Measurements from ENCODE around the gene MAGI2. TPM values are rescaled to one million over a fixed set of nuclear protein-coding genes. Genes with fewer than 3 reads are reported as not detected.

Gene MAGI2
- polyA plus RNA-seq, 1 experiment = 0.81 TPM

GRCh38 chr7:79141252-79141651, 312.2 kb downstream of the MAGI2 start:
- no peak for TF ChIP-seq CTCF (IDR thresholded peaks at IDR 0.05; ENCODE audit: insufficient read depth, low read depth, low read length)
- ChIA-PET CTCF (no interaction called here), POLR2A (no interaction called here)
- Histone ChIP-seq H3K36me3 (ENCODE audit: control insufficient read depth, insufficient read depth, low read length) (no peaks in the 10 kb centered on the region), H3K27me3 (ENCODE audit: control insufficient read depth, insufficient read depth, low read length) (no peaks in the 10 kb centered on the region), H3K4me3 (ENCODE audit: low read depth, low read length) (no peak overlapping the region)
- DNase-seq (ENCODE audit: low read depth) = no peak

- peak; percentile 53 for DNase-seq (ENCODE audit: low read depth)
- CTCF ChIA-PET = interaction anchor here (0.5 kb wide), 1 partner anchor 1091 kb away, joined by 3 read pairs; no protein-coding TSS in a partner anchor
These were observed 315.5 kb downstream of the MAGI2 start for GRCh38 chr7:79137942-79138341.

GRCh38 chr7:79132844-79133451, 320.5 kb downstream of the MAGI2 start:
- ChIA-PET POLR2A (no interaction called here), CTCF (no interaction called here)
- no peak for TF ChIP-seq CTCF (IDR thresholded peaks at IDR 0.05; ENCODE audit: insufficient read depth, low read depth, low read length)
- no peak overlapping the region for H3K4me3 ChIP-seq (ENCODE audit: low read depth, low read length)
- DNase-seq (ENCODE audit: low read depth) = no peak
- H3K27me3 ChIP-seq (ENCODE audit: control insufficient read depth, insufficient read depth, low read length) = no peaks in the 10 kb centered on the region
- no peaks in the 10 kb centered on the region for H3K36me3 ChIP-seq (ENCODE audit: control insufficient read depth, insufficient read depth, low read length)

More at GRCh38 chr7:79137942-79138341, 315.5 kb downstream of the MAGI2 start:
- no peaks in the 10 kb centered on the region for H3K36me3 ChIP-seq (ENCODE audit: control insufficient read depth, insufficient read depth, low read length)
- H3K27me3 ChIP-seq (ENCODE audit: control insufficient read depth, insufficient read depth, low read length) = no peaks in the 10 kb centered on the region
- POLR2A ChIA-PET = no interaction called here
- no peak for TF ChIP-seq CTCF (IDR thresholded peaks at IDR 0.05; ENCODE audit: insufficient read depth, low read depth, low read length)
- H3K4me3 ChIP-seq (ENCODE audit: low read depth, low read length) = no peak overlapping the region

- Histone ChIP-seq H3K4me3 (ENCODE audit: low read depth, low read length) (no peak overlapping the region), H3K27me3 (ENCODE audit: control insufficient read depth, insufficient read depth, low read length) (no peaks in the 10 kb centered on the region), H3K36me3 (ENCODE audit: control insufficient read depth, insufficient read depth, low read length) (no peaks in the 10 kb centered on the region)
- POLR2A ChIA-PET = no interaction called here
- no peak for TF ChIP-seq CTCF (IDR thresholded peaks at IDR 0.05; ENCODE audit: insufficient read depth, low read depth, low read length)
- CTCF ChIA-PET = no interaction called here
- no peak for DNase-seq (ENCODE audit: low read depth)
These were observed 322.8 kb downstream of the MAGI2 start for GRCh38 chr7:79130715-79131114.

- ChIA-PET POLR2A (no interaction called here), CTCF (no interaction called here)
- Histone ChIP-seq H3K36me3 (ENCODE audit: control insufficient read depth, insufficient read depth, low read length) (no peaks in the 10 kb centered on the region), H3K27me3 (ENCODE audit: control insufficient read depth, insufficient read depth, low read length) (no peaks in the 10 kb centered on the region), H3K4me3 (ENCODE audit: low read depth, low read length) (no peak overlapping the region)
- DNase-seq (ENCODE audit: low read depth) = no peak
- no peak for TF ChIP-seq CTCF (IDR thresholded peaks at IDR 0.05; ENCODE audit: insufficient read depth, low read depth, low read length)
These were observed 329.1 kb downstream of the MAGI2 start for GRCh38 chr7:79124331-79124730.

Measured in BJ (cell line).